Activated CD8-positive, alpha-beta memory T cell treated with anti-CD3 and anti-CD28 coated beads for 1 hour (primary cell): ENCODE measurements around the gene PIK3C2A.
"Not testable (repeated sequence)": the region's sequence is repeated elsewhere in the genome, so short reads cannot be mapped to it uniquely, and the experiment has no call there.

Experiments
- DNase-seq, 2 donors: peaks; one replicate each; pipeline ENCODE4 v3.0.0-alpha.2; 2020; ENCODE audit warnings: low read depth in 1 of 2; ENCODE audit errors: extremely low read depth in 1 of 2

Gene PIK3C2A

DNA sequence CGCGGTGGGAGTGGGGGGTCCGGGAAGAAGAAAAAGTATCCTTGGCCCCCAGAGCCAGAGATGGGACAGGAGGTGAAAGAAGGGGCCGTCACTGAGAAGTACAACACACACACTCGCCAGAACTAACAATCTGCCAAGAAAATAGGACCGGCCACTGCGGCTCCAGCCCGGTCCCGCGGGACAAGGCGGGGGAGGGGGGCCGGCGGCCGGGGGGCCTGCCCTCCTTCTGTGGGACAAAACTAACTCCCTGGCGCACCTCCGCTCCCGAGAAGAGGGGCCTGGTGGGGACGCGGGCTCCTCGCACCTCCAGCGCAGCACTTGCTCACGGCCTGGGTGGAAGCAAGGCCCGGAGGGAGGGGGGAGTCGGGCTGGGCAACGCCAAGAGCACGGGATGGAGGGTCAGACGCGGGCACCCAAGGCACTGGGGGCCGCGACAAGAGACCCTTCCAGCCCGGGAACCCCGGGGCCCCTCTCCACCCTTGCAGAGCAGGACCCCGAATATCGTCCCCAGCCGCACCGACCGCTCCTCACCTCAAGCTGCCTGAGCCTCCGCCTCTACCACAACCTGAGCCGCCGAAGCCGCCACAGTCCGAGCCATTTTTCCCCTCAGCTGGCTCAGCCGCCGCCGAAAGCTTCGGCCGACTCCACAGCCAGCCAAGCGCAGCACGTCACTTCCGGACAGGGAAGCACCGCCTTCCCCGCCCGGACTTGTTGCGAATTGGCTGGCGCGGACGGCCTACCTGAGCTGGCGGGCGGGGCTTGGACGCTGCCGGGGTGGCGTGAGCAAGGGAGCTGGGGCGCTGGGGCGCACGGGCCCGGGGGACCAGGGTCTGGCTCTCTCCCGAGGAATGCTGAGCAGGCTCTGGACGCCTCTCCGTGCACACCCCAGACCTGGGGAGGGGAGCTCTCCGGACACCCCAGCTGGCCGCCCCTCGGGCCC, at the start of gene PIK3C2A:
Gene PIK3C2A (minus strand): TSS at position 670 of the 940 bp plus-strand sequence. CDS start 38,245 bp downstream, outside the sequence.
- peak; percentile 80 to 93 for DNase-seq

DNA sequence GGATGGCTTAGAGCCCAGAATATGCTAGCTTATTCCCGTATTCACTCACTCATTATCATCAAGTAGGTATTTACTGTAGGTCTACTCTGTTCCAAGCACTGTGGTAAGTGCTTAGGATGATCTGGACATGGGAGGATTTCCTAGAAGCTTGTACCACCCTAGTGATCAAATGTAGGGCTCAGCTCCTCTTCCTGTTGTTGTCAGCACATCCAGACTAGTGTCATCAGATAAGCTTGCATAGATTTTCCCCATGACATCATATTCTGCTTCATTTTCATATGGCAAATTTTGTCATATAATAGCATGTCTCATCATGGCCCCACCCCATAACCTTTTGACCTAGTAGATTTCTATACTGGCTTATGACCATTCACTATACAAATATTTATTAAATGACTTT, 49.4 kb upstream of the PIK3C2A start:
- DNase-seq, result no peak

DNA sequence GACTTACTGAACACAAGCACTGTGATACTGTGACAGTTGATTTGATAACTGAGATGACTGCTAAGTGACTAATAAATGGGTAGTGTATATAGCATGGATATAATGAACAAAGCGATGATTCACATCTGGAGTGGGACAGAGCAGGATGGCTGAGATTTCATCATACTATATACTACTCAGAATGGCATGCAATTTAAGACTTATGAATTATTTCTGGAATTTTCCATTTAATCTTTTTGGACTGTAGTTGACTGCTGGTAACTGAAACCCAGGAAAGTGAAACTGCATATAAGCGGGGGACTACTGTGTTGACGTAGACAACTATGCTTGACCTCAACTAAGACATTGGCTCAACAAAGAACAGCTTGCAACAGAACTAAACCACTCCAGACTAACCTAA, 48.7 kb upstream of the PIK3C2A start:
- DNase-seq, result no peak

GRCh38 chr11:17252704-17253103, 44.9 kb upstream of the PIK3C2A start:
- DNase-seq, result no peak

GRCh38 chr11:17250561-17251350, 43.0 kb upstream of the PIK3C2A start:
- DNase-seq, result no peak

DNA sequence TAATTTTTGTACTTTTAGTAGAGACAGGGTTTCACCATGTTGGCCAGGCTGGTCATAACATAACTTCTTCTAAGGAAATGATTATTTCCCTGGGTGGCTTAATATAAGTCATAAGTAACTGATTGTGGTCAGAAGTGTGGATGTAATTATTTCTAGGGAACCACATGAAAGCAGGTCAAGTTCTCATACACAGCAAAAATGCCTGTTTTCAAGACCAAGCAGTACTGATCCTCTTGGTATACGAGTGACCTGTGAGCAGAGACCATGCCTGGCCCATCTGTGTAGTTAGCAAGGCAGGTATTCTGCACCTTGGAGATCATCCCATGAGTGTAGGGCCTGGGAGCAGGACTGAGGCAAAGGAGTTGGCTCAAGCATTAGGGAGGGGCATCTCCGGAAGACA, 36.3 kb upstream of the PIK3C2A start:
- DNase-seq, result no peak

DNA sequence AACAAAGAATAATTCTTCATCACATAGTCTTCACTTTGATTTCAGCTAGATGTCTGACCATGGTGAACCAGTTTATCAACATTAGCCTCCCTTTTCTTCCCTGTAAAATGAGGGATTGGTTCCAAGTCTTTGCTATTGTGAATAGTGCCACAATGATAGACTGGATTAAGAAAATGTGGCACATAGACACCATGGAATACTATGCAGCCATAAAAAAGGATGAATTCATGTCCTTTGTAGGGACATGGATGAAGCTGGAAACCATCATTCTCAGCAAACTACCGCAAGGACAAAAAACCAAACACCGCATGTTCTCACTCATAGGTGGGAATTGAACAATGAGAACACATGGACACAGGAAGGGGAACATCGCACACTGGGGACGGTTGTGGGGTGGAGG, 35.2 kb upstream of the PIK3C2A start:
- DNase-seq, result not testable (repeated sequence)

DNA sequence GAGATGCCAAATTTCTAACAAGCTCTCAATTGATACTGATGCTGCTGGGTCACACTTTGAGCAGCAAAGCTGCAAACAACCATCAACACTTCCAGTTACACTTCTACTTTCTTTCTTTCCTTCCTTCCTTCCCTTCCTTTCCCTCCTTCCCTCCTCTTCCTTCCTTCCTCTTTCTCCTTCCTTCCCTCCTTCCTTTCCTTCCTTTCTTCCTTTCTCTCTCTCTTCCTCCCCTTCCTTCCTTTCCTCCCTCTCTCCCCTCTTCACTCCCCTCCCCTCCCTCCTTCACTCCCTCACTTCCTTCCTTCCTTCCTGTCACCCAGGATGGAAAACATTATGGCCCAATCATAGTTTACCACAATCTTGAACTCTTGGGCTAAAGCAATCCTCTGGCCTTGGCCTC, 33.0 kb upstream of the PIK3C2A start:
- DNase-seq, result no peak

- DNase-seq, result not testable (repeated sequence)
These were observed 32.1 kb upstream of the PIK3C2A start for GRCh38 chr11:17239927-17240326.

DNA sequence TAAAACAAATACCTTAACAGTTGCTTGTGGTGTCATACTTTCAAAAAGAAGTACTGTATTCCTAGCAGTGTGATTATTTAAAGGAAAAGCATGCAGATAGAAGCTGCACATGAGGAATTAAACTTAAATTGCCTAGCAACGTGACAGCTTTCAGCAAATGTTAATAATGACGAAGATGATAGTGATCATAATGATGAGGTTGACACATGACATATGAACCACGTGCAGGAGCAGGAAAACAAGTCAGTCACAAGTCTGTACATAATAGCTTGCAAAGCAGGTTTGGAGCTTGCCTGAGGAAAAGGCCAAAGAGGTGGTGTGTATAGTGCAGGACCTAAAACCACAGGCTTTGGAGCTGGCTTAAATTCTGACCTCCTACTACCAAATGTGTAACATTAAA, 30.6 kb upstream of the PIK3C2A start:
- DNase-seq, result no peak

DNA sequence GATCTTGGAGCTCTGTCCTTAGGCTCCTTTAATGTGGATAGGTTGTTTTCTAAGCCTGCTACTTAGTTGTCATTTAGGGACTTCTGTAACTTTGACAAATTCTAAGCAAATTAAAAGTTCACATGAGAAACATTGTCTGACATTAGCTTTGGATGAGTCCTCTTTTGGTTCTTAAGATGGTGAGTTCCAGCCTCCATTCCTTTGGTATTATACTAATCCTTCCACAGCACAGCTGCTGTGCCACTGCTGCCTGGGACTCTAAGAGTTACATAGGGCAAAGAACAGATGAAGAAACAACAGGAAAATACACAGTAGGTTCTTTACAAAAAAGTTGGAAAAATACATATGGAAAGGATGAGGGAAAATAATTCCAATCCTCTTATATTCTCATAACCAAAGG, 25.3 kb upstream of the PIK3C2A start:
- no peak for DNase-seq

DNA sequence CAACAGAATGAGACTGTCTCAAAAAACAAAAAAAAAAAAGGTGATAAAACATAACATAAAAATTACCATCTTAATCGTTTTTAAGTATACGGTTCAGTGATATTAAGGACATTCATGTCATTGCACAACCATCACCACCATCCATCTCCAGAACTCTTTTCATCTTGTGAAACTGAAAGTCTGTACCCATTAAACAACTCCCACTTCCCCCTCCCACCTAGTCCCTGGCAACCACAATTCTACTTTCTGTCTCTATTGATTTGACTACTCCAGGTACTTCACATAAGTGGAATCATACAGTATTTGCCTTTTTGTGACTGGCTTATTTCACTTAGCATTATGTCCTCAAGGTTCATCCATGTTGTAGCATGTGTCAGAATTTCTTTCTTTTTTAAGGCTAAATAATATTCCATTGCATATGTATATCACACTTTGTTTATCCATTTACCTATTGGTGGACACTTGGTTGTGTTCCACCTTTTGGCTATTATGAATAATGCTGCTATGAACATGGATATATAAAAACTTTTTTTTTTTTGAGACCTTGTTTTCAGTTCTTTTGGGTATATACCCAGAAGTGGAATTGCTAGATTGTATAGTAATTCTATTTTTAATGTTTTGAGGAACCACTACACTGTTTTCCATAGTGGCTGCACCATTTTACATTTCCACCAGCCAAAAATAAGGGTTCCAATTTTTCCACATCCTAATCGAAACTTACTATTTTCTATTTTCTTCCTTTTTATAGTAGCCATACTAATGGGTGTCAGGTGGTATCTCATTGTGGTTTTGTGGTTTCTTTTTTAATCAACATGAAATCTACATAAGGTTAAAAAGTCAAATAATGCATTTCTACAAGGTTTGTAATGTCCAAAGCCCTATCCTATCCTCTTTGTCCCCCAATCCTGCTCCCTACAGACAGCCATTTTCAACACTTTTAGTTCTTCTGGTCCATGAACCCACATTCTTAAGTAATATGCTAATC, 23.4 kb upstream of the PIK3C2A start:
- DNase-seq, result no peak

DNA sequence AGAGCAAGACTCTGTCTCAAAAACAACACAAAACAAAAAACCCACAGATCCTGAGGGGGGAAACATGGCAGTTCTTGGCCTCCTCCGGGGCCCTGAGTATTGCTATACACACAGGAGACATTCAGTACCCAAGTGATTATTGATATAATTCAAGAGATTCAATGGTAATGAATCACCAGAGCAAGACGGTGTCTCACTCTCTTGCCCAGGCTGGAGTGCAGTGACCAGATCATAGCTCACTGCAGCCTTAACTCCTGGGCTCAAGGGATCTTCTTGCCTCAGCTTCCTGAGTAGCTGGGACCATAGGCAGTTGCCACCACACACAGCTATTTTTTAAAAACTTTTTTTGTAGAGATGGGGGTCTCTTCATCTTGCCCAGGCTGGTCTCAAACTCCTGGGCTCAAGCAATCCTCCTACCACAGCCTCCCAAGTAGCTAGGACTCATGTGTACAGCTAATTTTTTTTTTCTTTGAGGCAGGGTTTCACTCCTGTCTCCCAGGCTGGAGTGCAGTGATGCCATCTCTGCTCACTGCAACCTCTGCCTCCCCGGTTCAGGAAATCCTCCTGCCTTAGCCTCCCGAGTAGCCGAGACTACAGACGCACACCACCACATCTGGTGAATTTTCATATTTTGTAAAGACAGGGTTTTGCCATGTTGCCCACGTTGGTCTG, 21.8 kb upstream of the PIK3C2A start:
- no peak for DNase-seq

- not testable (repeated sequence) for DNase-seq
These were observed 20.6 kb upstream of the PIK3C2A start for GRCh38 chr11:17228186-17228925.

GRCh38 chr11:17224727-17225126, 16.9 kb upstream of the PIK3C2A start:
- DNase-seq, result no peak

DNA sequence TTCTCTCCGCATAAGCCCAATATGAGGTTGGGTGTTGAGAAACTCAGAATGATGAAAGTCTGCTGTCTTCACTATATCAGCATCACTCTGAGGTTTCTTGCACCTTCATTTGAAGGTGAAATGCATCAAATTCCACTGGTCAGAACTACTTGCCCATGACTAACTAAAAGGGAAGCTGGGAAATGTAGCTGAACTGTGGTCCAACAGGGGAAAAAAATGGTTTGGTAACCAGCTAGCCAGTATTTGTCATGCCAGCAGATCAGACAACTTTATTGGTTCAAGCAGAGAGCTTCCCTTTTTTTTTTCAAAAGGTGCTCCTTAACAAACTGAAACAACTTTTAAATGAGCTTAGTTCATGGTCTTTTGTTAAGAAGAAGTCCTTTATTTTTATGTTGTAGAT, 14.2 kb upstream of the PIK3C2A start:
- DNase-seq, result no peak

DNA sequence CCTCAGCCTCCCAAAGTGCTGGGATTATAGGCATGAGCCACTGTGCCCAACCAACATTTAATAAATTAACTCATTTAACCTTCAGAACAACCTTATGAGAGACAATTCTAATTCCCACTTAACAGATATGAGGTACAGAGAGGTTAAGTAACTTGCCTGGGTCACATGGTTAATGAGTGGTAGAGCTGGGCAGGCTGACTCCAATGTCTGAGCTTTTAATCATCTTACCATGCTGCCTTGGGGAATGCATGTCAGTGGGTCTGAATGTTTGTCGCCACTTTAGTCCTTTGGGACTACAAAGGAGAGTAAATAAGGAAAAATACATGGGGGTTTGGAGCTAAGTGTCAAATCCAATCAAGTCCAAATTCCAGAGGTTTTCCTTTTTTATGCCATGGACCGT, 11.2 kb upstream of the PIK3C2A start:
- DNase-seq, result no peak

DNA sequence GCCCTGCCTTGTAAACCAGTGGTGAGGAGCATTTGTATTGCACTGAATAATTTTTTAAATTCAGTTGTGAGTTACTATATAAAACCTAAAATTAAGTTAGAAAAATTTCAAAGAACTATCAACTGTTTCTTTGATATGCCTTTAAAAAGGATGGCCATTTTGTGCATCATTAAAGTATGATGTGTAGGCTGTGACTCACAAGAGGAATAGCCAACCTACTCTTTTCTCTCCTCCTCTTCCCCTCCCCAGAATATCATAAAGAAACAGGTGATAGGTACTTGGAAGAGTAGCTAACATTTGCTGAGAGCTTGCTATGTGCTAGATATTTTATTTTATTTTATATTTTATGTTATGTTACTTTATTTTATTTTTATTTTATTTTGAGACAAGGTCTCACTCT, 10.6 kb upstream of the PIK3C2A start:
- DNase-seq, result no peak

DNA sequence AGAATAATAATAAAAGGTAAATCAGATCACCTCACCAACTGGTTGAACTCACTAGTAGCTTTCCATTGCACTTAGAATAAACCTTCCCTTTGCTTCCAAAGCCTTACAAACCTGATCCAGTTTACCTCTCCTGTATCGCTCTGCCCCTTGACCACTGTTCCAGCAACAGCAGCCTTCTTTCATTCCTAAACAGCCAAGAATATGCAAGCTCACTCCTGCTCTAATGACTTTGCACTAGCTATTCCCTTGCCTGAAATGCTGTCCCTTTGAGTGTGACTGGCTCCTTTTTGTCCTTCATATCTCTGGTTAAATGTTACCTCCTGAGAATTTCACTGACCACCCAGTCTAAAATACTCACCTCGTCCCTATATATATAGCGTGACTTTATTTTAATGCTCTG, 9.6 kb upstream of the PIK3C2A start:
- DNase-seq, result no peak
